ES-I3 (cell line): Measurements from ENCODE around the gene MAZ.

Experiments
- H3K36me3 ChIP-seq: 2 replicates; pipeline ENCODE4 v1.6.1; 2013; ENCODE audit warnings: mild to moderate bottlenecking, low read length, control low read depth, moderate library complexity; ENCODE audit not compliant: insufficient read depth
- H3K4me1 ChIP-seq: 2 replicates; pipeline ENCODE4 v1.6.1; 2013; ENCODE audit warnings: mild to moderate bottlenecking, control low read depth, low read length; ENCODE audit not compliant: insufficient read depth
- H3K9ac ChIP-seq: 2 replicates; pipeline ENCODE4 v1.6.1; 2013; ENCODE audit warnings: low read depth, mild to moderate bottlenecking, low read length, moderate library complexity
- H3K9me3 ChIP-seq: 2 replicates; pipeline ENCODE4 v1.6.1; 2013; ENCODE audit warnings: mild to moderate bottlenecking, low read length, moderate library complexity; ENCODE audit not compliant: control insufficient read depth, insufficient read depth

MAZ gene

DNA sequence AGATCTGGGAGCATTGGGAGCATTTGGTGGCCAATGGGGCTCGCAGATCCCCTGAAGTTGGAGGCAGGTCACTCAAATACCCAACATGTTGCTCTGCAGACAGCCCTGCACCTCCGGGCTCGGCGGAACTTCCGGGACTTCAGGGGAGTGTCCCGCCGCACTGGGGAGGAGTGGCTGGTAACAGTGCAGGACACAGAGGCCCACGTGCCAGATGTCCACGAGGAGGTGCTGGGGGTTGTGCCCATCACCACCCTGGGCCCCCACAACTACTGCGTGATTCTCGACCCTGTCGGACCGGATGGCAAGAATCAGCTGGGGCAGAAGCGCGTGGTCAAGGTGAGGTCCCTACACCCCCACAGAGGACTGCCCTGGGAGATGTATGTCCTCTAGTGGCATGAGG, 30.3 kb downstream of the MAZ start:
- Histone ChIP-seq H3K9ac (no peak overlapping the region), H3K36me3 (no peaks in the 10 kb centered on the region; the same call in 1 of the 2 replicates), H3K4me1 (no peaks in the 10 kb centered on the region), H3K9me3 (no peaks in the 10 kb centered on the region)

DNA sequence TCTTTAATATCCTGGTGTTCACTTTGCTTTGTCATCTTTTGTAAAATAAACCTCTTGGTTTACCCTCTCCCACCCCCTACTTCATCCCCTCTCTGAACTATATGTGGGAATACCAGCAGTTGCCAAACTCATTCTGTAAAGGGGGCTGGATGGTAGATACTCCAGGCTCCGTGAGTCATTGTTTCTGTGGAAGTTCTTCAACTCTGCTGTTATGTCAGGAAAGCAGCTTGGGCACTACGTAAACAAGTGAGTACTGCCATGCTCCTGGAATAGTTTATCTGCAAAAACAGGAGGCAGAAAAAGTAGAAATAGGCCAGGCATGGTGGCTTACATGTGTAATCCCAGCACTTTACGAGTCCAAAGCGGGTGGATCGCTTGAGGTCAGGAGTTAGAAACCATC, 31.5 kb downstream of the MAZ start:
- no peak overlapping the region for H3K9ac ChIP-seq
- no peaks in the 10 kb centered on the region for H3K9me3 ChIP-seq
- H3K4me1 ChIP-seq, result no peaks in the 10 kb centered on the region
- no peaks in the 10 kb centered on the region; the same call in 1 of the 2 replicates for H3K36me3 ChIP-seq

DNA sequence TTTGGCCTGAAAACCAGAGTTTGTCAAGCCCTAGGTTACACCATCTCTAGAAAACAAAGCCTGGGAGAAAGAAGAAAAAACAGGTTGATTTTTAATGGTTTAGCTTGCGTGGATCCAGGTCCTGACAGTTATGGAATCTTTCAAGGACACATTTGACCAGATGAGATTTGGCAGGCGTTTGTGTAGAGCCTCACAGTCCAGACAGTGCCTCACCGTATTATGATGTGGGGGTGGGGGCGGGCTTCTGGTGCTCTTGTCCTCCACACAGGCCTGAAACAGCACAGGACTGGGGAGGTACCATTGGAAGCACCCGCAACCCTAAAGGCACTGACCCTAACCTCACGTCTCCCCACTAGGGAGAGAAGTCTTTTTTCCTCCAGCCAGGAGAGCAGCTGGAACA, 33.5 kb downstream of the MAZ start:
- Histone ChIP-seq H3K4me1 (no peaks in the 10 kb centered on the region), H3K36me3 (no peaks in the 10 kb centered on the region), H3K9me3 (no peaks in the 10 kb centered on the region), H3K9ac (no peak overlapping the region)

DNA sequence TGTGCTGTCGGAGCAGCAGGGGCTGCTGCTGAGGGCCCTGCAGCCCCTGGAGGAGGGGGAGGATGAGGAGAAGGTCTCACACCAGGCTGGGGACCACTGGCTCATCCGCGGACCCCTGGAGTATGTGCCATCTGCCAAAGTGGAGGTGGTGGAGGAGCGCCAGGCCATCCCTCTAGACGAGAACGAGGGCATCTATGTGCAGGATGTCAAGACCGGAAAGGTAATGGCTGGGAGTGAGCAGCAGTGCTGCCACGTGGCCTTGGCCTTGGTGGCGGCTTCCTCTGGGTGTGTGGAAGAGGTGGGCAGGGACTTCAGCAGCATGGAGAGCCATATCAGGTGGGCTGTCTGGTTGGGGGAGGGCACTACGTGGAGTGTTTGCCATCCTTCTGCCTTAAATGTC, 33.9 kb downstream of the MAZ start:
- no peaks in the 10 kb centered on the region for H3K4me1 ChIP-seq
- no peaks in the 10 kb centered on the region for H3K9me3 ChIP-seq
- H3K36me3 ChIP-seq, result no peaks in the 10 kb centered on the region
- no peak overlapping the region for H3K9ac ChIP-seq

DNA sequence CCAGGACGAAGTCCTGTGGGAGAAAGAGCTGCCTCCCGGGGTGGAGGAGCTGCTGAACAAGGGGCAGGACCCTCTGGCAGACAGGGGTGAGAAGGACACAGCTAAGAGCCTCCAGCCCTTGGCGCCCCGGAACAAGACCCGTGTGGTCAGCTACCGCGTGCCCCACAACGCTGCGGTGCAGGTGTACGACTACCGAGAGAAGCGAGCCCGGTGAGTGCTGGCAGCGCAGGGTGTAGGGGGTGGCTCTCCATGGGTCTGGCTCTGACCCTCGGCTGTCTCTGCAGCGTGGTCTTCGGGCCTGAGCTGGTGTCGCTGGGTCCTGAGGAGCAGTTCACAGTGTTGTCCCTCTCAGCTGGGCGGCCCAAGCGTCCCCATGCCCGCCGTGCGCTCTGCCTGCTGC, 35.3 kb downstream of the MAZ start:
- H3K9ac ChIP-seq, result no peak overlapping the region
- no peaks in the 10 kb centered on the region for H3K36me3 ChIP-seq
- no peaks in the 10 kb centered on the region for H3K4me1 ChIP-seq
- H3K9me3 ChIP-seq, result no peaks in the 10 kb centered on the region

DNA sequence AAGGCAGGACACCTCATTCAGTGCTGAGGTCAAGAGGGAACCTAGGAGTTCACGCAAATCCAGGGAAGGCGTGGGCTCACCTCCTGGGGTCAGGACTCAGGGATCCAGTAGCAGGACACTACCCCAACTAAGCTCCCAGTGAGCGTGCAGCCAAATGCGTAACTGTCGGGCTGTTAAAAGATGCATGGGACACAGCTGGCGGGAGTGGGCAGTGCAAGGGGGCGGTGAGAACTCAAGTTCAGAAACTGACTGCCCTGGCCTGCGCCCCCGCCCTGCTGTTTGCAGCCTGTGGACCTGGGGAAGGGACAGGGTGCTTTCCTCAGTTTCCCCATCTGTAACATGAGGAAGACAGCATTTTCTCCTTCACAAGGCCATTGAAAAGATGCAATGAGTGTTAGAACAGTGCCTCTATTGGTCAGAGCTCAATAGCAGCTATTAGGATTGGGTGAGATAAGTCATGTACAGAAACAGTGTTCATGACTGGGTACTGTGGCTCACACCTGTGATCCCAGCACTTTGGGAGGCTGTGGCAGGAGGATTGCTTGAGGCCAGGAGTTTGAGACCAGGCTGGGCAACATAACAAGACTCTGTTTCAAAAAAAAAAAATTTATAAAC, 36.5 kb downstream of the MAZ start:
- H3K9me3 ChIP-seq, result no peaks in the 10 kb centered on the region
- H3K9ac ChIP-seq, result no peak overlapping the region
- H3K4me1 ChIP-seq, result no peaks in the 10 kb centered on the region
- H3K36me3 ChIP-seq, result no peaks in the 10 kb centered on the region

DNA sequence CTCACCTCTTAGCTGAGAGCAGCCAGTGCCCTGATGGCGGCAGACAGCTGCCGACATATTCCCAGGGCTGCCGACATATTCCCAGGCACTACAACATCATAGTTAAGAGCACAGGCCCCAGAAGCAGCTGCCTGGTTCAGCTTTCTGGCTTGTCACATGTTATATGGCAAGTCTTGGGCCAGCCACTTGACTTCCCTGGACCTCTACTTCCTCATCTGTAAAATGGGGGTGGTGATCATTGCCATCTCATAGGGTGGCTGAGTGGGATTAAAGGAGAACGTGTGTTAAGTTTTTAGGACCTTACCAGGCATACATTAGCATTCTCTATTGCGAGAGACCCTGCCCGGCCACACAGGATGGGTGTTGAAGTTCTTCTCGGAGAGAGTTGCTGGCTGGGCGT, 37.6 kb downstream of the MAZ start:
- H3K4me1 ChIP-seq, result no peaks in the 10 kb centered on the region
- H3K36me3 ChIP-seq, result no peaks in the 10 kb centered on the region
- H3K9me3 ChIP-seq, result no peaks in the 10 kb centered on the region
- H3K9ac ChIP-seq, result no peak overlapping the region

DNA sequence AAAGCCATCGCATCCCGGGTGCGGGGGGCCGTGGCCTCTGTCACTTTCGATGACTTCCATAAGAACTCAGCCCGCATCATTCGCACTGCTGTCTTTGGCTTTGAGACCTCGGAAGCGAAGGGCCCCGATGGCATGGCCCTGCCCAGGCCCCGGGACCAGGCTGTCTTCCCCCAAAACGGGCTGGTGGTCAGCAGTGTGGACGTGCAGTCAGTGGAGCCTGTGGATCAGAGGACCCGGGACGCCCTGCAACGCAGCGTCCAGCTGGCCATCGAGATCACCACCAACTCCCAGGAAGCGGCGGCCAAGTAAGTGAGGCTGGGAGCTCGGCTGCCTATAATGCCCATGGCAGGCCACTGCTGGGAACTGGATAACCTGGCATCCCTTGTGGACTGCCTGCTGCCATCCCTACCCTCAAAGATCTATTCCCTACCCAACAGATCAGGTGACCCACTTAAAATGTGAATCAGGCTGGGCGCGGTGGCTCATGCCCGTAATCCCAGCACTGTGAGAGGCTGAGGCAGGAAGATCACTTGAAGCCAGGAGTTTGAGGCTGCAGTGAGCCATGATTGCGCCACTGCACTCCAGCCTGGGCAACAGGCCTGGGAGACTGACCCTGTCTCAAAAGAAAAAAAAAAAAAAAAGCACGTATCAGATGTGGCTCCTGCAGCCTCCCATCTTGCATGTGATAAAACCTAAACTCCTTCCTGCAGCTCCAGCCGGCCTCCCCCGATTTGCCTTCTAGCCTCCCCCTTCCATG, 38.4 kb downstream of the MAZ start:
- Histone ChIP-seq H3K4me1 (peaks cover 7% of the 10 kb centered on the region; the same call in 1 of the 2 replicates), H3K9ac (no peak overlapping the region), H3K36me3 (no peaks in the 10 kb centered on the region), H3K9me3 (no peaks in the 10 kb centered on the region)

DNA sequence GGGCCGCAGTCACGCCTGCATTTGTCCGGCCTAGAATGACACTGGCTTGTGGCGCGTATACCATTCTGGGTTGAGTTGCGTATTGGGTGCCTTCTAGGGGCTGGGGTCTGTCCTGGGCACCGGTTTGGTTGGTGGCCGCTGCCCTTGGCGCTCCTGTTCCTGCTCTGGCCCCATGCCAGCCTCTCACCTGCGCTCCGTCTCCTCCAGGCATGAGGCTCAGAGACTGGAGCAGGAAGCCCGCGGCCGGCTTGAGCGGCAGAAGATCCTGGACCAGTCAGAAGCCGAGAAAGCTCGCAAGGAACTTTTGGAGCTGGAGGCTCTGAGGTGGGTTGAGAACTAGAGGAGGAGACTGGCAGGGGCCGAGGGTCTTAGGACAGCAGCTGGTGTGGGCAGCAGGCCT, 39.3 kb downstream of the MAZ start:
- Histone ChIP-seq H3K4me1 (peaks cover 7% of the 10 kb centered on the region; the same call in 1 of the 2 replicates), H3K9me3 (no peaks in the 10 kb centered on the region), H3K9ac (no peak overlapping the region), H3K36me3 (no peaks in the 10 kb centered on the region)

DNA sequence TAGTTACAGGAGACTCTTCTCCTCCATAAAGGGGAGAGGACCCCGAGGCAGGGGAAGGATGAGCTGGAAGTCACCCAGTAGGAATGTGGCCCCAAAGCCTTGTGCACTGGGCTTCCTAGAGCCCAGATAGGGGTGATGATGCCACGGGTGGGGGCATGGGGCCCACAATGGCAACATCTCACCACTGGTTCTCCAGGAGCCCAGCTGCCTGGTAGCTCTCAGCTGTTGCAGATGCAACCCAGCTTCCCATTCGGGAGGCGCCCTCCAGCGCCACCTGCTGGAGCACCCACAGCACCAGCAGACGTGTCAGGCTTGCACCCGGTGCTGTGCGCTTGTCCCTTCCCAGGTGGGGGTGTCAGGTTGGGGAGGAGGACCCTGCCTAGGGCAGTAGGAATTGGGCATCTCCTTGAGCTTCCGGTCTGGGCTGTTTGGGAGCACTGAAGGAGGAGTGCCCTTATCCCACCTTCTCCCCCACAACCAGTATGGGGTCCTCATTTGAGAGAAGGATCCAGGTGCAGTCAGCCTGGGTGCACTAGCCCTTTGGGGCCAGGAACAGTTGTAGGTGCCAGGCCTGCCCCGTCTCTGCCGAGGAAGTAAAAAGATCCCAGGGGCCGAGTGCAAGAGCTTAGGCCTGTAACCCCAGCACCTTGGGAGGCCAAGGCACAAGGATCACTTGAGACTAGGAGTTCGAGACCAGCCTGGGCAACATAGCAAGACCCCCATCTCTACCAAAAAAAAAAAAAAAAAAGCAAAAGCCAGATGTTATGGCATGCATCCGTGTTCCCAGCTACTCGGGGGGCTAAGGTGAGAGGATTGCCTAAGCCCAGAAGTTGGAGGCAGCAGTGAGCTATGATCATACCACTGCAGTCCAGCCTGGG, 42.3 kb downstream of the MAZ start:
- H3K9me3 ChIP-seq, result no peaks in the 10 kb centered on the region

DNA sequence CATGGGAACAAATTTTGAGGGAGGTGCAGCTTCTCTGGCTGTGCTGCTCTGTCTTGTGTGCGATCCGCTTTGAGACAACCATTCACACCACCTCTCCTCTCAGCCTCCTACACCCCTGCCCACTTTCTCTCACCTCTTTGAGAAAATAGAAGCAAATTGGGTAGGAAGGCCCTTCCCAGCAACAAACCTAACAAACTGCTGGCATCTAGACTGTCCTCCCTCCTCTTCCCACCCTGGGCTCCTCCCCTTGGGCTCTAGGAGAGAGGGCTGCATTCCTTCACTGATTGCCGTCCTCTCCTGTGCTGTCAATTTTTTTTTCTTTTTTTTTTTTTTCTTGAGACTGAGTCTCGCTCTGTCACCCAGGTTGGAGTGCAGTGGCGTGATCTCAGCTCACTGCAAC, 43.2 kb downstream of the MAZ start:
- H3K36me3 ChIP-seq, result no peaks in the 10 kb centered on the region
- H3K9me3 ChIP-seq, result no peaks in the 10 kb centered on the region
- H3K9ac ChIP-seq, result no peak overlapping the region
- peaks cover 7% of the 10 kb centered on the region; the same call in 1 of the 2 replicates for H3K4me1 ChIP-seq

More for the DNA sequence above, 42.3 kb downstream of the MAZ start:
- H3K4me1 ChIP-seq, result peaks cover 7% of the 10 kb centered on the region; the same call in 1 of the 2 replicates
- no peaks in the 10 kb centered on the region for H3K36me3 ChIP-seq
- no peak overlapping the region for H3K9ac ChIP-seq

DNA sequence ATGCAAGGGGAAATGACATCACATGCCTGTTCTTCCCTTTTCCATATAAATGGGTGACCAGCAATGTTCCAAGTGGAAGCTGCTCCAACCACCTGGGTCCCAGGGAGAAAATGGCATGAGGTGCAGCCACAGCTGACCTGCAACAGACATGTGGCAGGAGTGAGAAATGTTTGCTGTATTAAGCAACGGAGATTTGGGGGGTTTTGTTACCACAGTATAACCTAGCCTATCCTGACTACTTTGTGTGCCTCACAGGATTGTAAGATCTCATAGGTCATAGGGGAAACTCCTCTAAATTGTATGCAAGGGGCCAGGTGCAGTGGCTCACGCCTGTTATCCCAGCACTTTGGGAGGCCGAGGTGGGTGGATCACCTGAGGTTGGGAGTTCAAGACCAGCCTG, 44.7 kb downstream of the MAZ start:
- Histone ChIP-seq H3K9ac (no peak overlapping the region), H3K4me1 (peaks cover 7% of the 10 kb centered on the region; the same call in 1 of the 2 replicates), H3K9me3 (no peaks in the 10 kb centered on the region), H3K36me3 (no peaks in the 10 kb centered on the region)

DNA sequence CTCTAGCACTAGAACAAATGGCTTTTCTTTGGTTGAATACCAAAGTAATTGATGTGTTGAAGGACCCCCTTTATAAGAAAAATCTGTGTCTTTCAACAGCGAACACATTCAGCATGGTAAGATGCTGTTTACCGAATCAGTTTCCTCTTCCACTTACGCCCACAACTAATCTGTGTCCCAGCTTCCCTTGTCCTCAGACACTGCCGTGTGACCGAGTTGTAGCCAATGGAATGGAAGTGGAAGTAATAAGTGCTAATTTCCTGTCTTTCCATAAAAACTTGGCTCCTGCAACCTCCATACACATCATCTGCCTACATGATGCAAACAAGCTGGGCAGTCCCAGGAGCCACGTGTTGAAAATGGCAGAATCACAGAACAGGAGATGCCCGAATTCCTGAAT, 46.3 kb downstream of the MAZ start:
- no peaks in the 10 kb centered on the region for H3K36me3 ChIP-seq
- H3K9ac ChIP-seq, result no peak overlapping the region
- peaks cover 7% of the 10 kb centered on the region; the same call in 1 of the 2 replicates for H3K4me1 ChIP-seq
- H3K9me3 ChIP-seq, result no peaks in the 10 kb centered on the region

DNA sequence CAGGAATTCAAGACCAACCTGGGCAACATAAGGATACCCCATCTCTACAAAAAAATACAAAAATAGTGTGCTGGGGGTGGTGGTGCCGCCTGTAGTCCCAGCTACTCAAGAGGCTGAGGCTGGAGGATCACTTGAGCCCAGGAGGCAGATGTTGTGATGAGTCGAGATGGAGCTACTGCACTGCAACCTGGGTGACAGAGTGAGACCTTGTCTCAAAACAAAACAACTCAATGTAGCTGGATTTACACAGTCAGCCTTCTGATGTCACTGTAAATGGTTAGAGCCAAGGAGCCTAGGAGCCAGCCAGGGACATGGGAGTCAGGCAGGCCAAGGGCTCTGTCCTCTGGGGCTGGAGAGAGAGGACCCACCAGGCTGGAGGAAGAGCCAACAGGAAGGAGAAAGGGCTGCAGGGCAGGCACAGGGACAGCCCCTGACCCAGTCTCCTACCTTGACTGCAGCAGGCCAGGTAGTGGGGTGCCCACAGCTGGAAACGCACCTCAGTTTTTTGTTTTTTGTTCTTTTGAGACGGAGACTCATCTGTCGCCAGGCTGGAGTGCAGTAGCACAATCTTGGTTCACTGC, 48.3 kb downstream of the MAZ start:
- Histone ChIP-seq H3K36me3 (no peaks in the 10 kb centered on the region), H3K4me1 (peaks cover under 1% of the 10 kb centered on the region; the same call in 1 of the 2 replicates), H3K9me3 (no peaks in the 10 kb centered on the region), H3K9ac (no peak overlapping the region)
